ENCODE data around the gene SH3GL2.

SH3GL2 gene

GRCh38 chr9:17611917-17612316 is 33.1 kb downstream of the SH3GL2 start:
- no peak for DNase-seq

- peak; percentile 29 for DNase-seq
Measured at GRCh38 chr9:17613758-17614157, 34.9 kb downstream of the SH3GL2 start.

GRCh38 chr9:17614250-17614649 is 35.4 kb downstream of the SH3GL2 start:
- DNase-seq, result no peak

- DNase-seq, result no peak
Measured at GRCh38 chr9:17614903-17615302, 36.0 kb downstream of the SH3GL2 start.

- no peak for DNase-seq
Measured at GRCh38 chr9:17622141-17622540, 43.3 kb downstream of the SH3GL2 start.

- no peak for DNase-seq
Measured at GRCh38 chr9:17622749-17623148, 43.9 kb downstream of the SH3GL2 start.

GRCh38 chr9:17623965-17624364 is 45.1 kb downstream of the SH3GL2 start:
- no peak for DNase-seq

GRCh38 chr9:17624571-17624970 is 45.7 kb downstream of the SH3GL2 start:
- DNase-seq, result no peak

- DNase-seq, result no peak
Measured at GRCh38 chr9:17625644-17626388, 47.0 kb downstream of the SH3GL2 start.

GRCh38 chr9:17627641-17628040 is 48.8 kb downstream of the SH3GL2 start:
- DNase-seq, result no peak

GRCh38 chr9:17628624-17629023 is 49.8 kb downstream of the SH3GL2 start:
- no peak for DNase-seq

- DNase-seq, result no peak
Measured at GRCh38 chr9:17630531-17630949, 51.7 kb downstream of the SH3GL2 start.

- DNase-seq, result no peak
Measured at GRCh38 chr9:17631396-17631795, 52.5 kb downstream of the SH3GL2 start.

GRCh38 chr9:17632994-17633393 is 54.1 kb downstream of the SH3GL2 start:
- no peak for DNase-seq

GRCh38 chr9:17635115-17635890 is 56.4 kb downstream of the SH3GL2 start:
- DNase-seq, result no peak

- DNase-seq, result no peak
Measured at GRCh38 chr9:17636349-17636748, 57.5 kb downstream of the SH3GL2 start.

GRCh38 chr9:17636821-17637220 is 58.0 kb downstream of the SH3GL2 start:
- no peak for DNase-seq

- no peak for DNase-seq
Measured at GRCh38 chr9:17637229-17637628, 58.4 kb downstream of the SH3GL2 start.

- no peak for DNase-seq
Measured at GRCh38 chr9:17648516-17648915, 69.7 kb downstream of the SH3GL2 start.

GRCh38 chr9:17651725-17652124 is 72.9 kb downstream of the SH3GL2 start:
- DNase-seq, result no peak

- DNase-seq, result no peak
Measured at GRCh38 chr9:17653947-17654465, 75.1 kb downstream of the SH3GL2 start.

GRCh38 chr9:17656889-17657288 is 78.0 kb downstream of the SH3GL2 start:
- DNase-seq, result no peak

- DNase-seq, result no peak
Measured at GRCh38 chr9:17658237-17658636, 79.4 kb downstream of the SH3GL2 start.

GRCh38 chr9:17660158-17660557 is 81.3 kb downstream of the SH3GL2 start:
- DNase-seq, result no peak

Data from fibroblast of skin of back (primary cell).